ENCODE data around the gene RIPOR3.
A peak's percentile ranks its signal among the peaks of the same experiment; 100 is the strongest.

GRCh38 chr20:50595433-50595895 is 95.9 kb downstream of the RIPOR3 start:
- TF ChIP-seq, protein P1, sequence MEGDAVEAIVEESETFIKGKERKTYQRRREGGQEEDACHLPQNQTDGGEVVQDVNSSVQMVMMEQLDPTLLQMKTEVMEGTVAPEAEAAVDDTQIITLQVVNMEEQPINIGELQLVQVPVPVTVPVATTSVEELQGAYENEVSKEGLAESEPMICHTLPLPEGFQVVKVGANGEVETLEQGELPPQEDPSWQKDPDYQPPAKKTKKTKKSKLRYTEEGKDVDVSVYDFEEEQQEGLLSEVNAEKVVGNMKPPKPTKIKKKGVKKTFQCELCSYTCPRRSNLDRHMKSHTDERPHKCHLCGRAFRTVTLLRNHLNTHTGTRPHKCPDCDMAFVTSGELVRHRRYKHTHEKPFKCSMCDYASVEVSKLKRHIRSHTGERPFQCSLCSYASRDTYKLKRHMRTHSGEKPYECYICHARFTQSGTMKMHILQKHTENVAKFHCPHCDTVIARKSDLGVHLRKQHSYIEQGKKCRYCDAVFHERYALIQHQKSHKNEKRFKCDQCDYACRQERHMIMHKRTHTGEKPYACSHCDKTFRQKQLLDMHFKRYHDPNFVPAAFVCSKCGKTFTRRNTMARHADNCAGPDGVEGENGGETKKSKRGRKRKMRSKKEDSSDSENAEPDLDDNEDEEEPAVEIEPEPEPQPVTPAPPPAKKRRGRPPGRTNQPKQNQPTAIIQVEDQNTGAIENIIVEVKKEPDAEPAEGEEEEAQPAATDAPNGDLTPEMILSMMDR (IDR thresholded peaks at IDR 0.05) = no peak
- TF ChIP-seq POLR2A (IDR thresholded peaks at IDR 0.05) (no peak), POLR2AphosphoS5 (IDR thresholded peaks at IDR 0.05) (peak in 1 of 2 donors; percentile 6), EP300 (IDR thresholded peaks at IDR 0.05) (no peak)
